ENCODE data around the gene FARS2.

GRCh38 chr6:5652406-5653137 lies 391.3 kb downstream of the FARS2 start:
- TF ChIP-seq, protein P1, sequence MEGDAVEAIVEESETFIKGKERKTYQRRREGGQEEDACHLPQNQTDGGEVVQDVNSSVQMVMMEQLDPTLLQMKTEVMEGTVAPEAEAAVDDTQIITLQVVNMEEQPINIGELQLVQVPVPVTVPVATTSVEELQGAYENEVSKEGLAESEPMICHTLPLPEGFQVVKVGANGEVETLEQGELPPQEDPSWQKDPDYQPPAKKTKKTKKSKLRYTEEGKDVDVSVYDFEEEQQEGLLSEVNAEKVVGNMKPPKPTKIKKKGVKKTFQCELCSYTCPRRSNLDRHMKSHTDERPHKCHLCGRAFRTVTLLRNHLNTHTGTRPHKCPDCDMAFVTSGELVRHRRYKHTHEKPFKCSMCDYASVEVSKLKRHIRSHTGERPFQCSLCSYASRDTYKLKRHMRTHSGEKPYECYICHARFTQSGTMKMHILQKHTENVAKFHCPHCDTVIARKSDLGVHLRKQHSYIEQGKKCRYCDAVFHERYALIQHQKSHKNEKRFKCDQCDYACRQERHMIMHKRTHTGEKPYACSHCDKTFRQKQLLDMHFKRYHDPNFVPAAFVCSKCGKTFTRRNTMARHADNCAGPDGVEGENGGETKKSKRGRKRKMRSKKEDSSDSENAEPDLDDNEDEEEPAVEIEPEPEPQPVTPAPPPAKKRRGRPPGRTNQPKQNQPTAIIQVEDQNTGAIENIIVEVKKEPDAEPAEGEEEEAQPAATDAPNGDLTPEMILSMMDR (IDR thresholded peaks at IDR 0.05) = no peak
- TF ChIP-seq POLR2A (IDR thresholded peaks at IDR 0.05) = no peak
- no peak for TF ChIP-seq POLR2AphosphoS5 (IDR thresholded peaks at IDR 0.05)
